HepG2 (cell line): ENCODE results near the gene WNT1.

ENCODE experiments used
- GABPA ChIP-seq, 2 experiments: IDR thresholded peaks; 2 replicates each; pipeline ENCODE4 v1.6.1; 2011 to 2016; ENCODE audit warnings: low read depth in 2 of 2, low read length in 1 of 2, missing biosample characterization in 1 of 2, missing genetic modification characterization in 1 of 2
- PBX2 ChIP-seq: IDR thresholded peaks from 2 replicates; pipeline ENCODE4 v1.6.1; 2016; ENCODE audit warnings: control low read depth
- POLR2A ChIP-seq, 2 experiments: IDR thresholded peaks; 2 replicates each; pipeline ENCODE4 v1.6.1; 2011; ENCODE audit warnings: low read depth in 2 of 2, low read length in 2 of 2, mild to moderate bottlenecking in 1 of 2, moderate library complexity in 1 of 2; ENCODE audit not compliant: insufficient read depth in 1 of 2
- POLR2AphosphoS5 ChIP-seq: IDR thresholded peaks from 2 replicates; pipeline ENCODE4 v1.6.1; 2012; ENCODE audit warnings: low read depth, low read length
- RAD51 ChIP-seq: fragments of 450-650 bp; IDR thresholded peaks from 2 replicates; pipeline ENCODE4 v1.6.1; 2016; ENCODE audit warnings: borderline replicate concordance
- RBM22 ChIP-seq: fragments of 200-400 bp; formaldehyde crosslinking; optimal IDR thresholded peaks from 2 replicates; pipeline ENCODE3; 2017; ENCODE audit warnings: mild to moderate bottlenecking, low read length, moderate library complexity
- TAF15 ChIP-seq: fragments of 200-400 bp; formaldehyde crosslinking; IDR thresholded peaks from one replicate; pipeline ENCODE4 v1.6.1; 2018; ENCODE audit warnings: mild to moderate bottlenecking, low read depth, low read length; ENCODE audit not compliant: poor library complexity, severe bottlenecking
- TCF12 ChIP-seq, 2 experiments: fragments of 450-650 bp in 1 of 2; sonication (generic) in 1 of 2; formaldehyde crosslinking in 1 of 2; IDR thresholded peaks; 2 replicates each; pipeline versions ENCODE4 v1.6.1 to v1.8.0; 2017 to 2022; ENCODE audit warnings: antibody characterized with exemption in 1 of 2, mild to moderate bottlenecking in 1 of 2, missing genetic modification reagents in 1 of 2, moderate library complexity in 1 of 2
- ZKSCAN1 ChIP-seq: fragments of 150-350 bp; IDR thresholded peaks from 2 replicates; pipeline ENCODE4 v1.6.1; 2014; ENCODE audit warnings: low read length
- ZNF331 ChIP-seq: sonication (generic); formaldehyde crosslinking; IDR thresholded peaks from 2 replicates; pipeline ENCODE4 v1.4.0; 2020; ENCODE audit warnings: missing genetic modification reagents
- TF ChIP-seq, protein P1 (sequence below): sonication (generic); formaldehyde crosslinking; IDR thresholded peaks from 2 replicates; pipeline ENCODE4 v1.5.0; 2020; ENCODE audit warnings: mild to moderate bottlenecking, missing genetic modification reagents, moderate library complexity
- TF ChIP-seq, protein P2 (sequence below): sonication (generic); formaldehyde crosslinking; IDR thresholded peaks from 2 replicates; pipeline ENCODE4 v1.4.0; 2020; ENCODE audit warnings: mild to moderate bottlenecking, missing genetic modification reagents
- TF ChIP-seq, protein P3 (sequence below): sonication (generic); formaldehyde crosslinking; IDR thresholded peaks from 2 replicates; pipeline ENCODE4 v1.5.1; 2020; ENCODE audit warnings: missing genetic modification reagents, mild to moderate bottlenecking, borderline replicate concordance

- no peak for TF ChIP-seq ZNF331
- no peak for TF ChIP-seq ZKSCAN1
- TF ChIP-seq POLR2AphosphoS5 = no peak
- no peak for TF ChIP-seq POLR2A (IDR thresholded peaks at IDR 0.05; ENCODE audit: insufficient read depth in 1 of 2, low read depth in 2 of 2, low read length in 2 of 2)
- TF ChIP-seq, protein P1, sequence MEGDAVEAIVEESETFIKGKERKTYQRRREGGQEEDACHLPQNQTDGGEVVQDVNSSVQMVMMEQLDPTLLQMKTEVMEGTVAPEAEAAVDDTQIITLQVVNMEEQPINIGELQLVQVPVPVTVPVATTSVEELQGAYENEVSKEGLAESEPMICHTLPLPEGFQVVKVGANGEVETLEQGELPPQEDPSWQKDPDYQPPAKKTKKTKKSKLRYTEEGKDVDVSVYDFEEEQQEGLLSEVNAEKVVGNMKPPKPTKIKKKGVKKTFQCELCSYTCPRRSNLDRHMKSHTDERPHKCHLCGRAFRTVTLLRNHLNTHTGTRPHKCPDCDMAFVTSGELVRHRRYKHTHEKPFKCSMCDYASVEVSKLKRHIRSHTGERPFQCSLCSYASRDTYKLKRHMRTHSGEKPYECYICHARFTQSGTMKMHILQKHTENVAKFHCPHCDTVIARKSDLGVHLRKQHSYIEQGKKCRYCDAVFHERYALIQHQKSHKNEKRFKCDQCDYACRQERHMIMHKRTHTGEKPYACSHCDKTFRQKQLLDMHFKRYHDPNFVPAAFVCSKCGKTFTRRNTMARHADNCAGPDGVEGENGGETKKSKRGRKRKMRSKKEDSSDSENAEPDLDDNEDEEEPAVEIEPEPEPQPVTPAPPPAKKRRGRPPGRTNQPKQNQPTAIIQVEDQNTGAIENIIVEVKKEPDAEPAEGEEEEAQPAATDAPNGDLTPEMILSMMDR = no peak
- TF ChIP-seq TAF15 = no peak
- TF ChIP-seq PBX2 = no peak
- no peak for TF ChIP-seq TCF12 (IDR thresholded peaks at IDR 0.05)
- no peak for TF ChIP-seq TCF12 (CRISPR knock-in tag; IDR thresholded peaks at IDR 0.05)
- TF ChIP-seq GABPA (IDR thresholded peaks at IDR 0.05; ENCODE audit: low read depth, low read length) = no peak
- no peak for TF ChIP-seq GABPA (CRISPR knock-in tag; IDR thresholded peaks at IDR 0.05; ENCODE audit: low read depth)
- TF ChIP-seq RAD51 = no peak
- TF ChIP-seq, protein P2, sequence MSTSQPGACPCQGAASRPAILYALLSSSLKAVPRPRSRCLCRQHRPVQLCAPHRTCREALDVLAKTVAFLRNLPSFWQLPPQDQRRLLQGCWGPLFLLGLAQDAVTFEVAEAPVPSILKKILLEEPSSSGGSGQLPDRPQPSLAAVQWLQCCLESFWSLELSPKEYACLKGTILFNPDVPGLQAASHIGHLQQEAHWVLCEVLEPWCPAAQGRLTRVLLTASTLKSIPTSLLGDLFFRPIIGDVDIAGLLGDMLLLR = no peak
- TF ChIP-seq RBM22 = no peak
- TF ChIP-seq, protein P3, sequence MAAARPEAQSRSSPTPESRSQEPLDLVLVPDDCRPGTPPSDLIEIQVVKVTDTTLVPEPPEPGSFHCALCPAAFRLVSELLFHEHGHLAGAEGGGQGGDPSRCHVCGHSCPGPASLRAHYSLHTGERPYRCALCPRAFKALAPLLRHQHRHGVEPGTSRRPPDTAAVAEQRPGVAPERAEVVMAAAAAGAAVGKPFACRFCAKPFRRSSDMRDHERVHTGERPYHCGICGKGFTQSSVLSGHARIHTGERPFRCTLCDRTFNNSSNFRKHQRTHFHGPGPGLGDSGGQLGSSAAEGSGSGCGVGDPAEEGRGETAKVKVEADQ (CRISPR knock-in tag) = no peak
These were observed 34.9 kb upstream of the WNT1 start for GRCh38 chr12:48943221-48943620.
